Keratinocyte (primary cell): ENCODE data around the gene PFN4. TPM values are rescaled to one million over a fixed set of nuclear protein-coding genes. Genes with fewer than 3 reads are reported as not detected.
A peak's percentile ranks its signal among the peaks of the same experiment; 100 is the strongest.

Source experiments
- DNase-seq: peaks from one replicate; pipeline ENCODE4 v3.0.0-alpha.2; 2011; ENCODE audit warnings: low read depth, missing footprints, low spot score
- FAIRE-seq: peaks from 2 replicates; lab custom pipeline; 2011; peaks lifted over from hg19 to GRCh38; lab: Jason Lieb, UNC
- H2AFZ ChIP-seq: 2 replicates; pipeline ENCODE4 v1.6.0; 2012; ENCODE audit warnings: low read length, control low read depth, inconsistent platforms; ENCODE audit not compliant: control insufficient read depth
- H3K27ac ChIP-seq: 2 replicates; pipeline ENCODE4 v1.5.1; 2011; ENCODE audit warnings: low read length; ENCODE audit not compliant: control insufficient read depth, insufficient read depth
- H3K27me3 ChIP-seq: 3 replicates; pipeline ENCODE4 v1.6.0; 2011; ENCODE audit warnings: low read length; ENCODE audit not compliant: control insufficient read depth, insufficient read depth; ENCODE audit errors: extremely low read depth
- H3K36me3 ChIP-seq, 2 experiments: 2 replicates in 1 of 2; 3 replicates in 1 of 2; pipeline ENCODE4 v1.5.1; 2011; ENCODE audit warnings: low read length in 2 of 2, mild to moderate bottlenecking in 1 of 2; ENCODE audit not compliant: control insufficient read depth in 2 of 2, insufficient read depth in 2 of 2; ENCODE audit errors: extremely low read depth in 1 of 2
- H3K4me1 ChIP-seq: 3 replicates; pipeline ENCODE4 v1.5.1; 2011; ENCODE audit warnings: low read length; ENCODE audit not compliant: control insufficient read depth, insufficient read depth; ENCODE audit errors: extremely low read depth
- H3K4me2 ChIP-seq: 3 replicates; pipeline ENCODE4 v1.6.0; 2011; ENCODE audit warnings: low read depth, low read length; ENCODE audit not compliant: control insufficient read depth, insufficient read depth; ENCODE audit errors: extremely low read depth
- H3K4me3 ChIP-seq, 3 experiments: fragments of 200-600 bp in 1 of 3; sonication (generic) in 1 of 3; 2 replicates in 2 of 3; 3 replicates in 1 of 3; pipeline ENCODE4 v1.5.1; 2011 to 2016; ENCODE audit warnings: low read length in 3 of 3, mild to moderate bottlenecking in 3 of 3, control low read depth in 2 of 3, inconsistent platforms in 1 of 3, low read depth in 1 of 3, mixed read lengths in 1 of 3, mixed run types in 1 of 3, moderate library complexity in 1 of 3; ENCODE audit not compliant: control insufficient read depth in 2 of 3, insufficient read depth in 2 of 3; ENCODE audit errors: extremely low read depth in 1 of 3
- H3K79me2 ChIP-seq: 2 replicates; pipeline ENCODE4 v1.6.0; 2012; ENCODE audit warnings: low read length; ENCODE audit not compliant: control insufficient read depth, insufficient read depth
- H3K9ac ChIP-seq: 3 replicates; pipeline ENCODE4 v1.6.0; 2011; ENCODE audit warnings: low read length; ENCODE audit not compliant: control insufficient read depth, insufficient read depth; ENCODE audit errors: extremely low read depth
- H3K9me1 ChIP-seq: 3 replicates; pipeline ENCODE4 v1.6.0; 2011; ENCODE audit warnings: low read length; ENCODE audit not compliant: control insufficient read depth, insufficient read depth; ENCODE audit errors: extremely low read depth
- H3K9me3 ChIP-seq: 2 replicates; pipeline ENCODE4 v1.5.1; 2012; ENCODE audit warnings: low read depth, low read length; ENCODE audit not compliant: control insufficient read depth
- H4K20me1 ChIP-seq: 3 replicates; pipeline ENCODE4 v1.6.0; 2011; ENCODE audit warnings: low read length; ENCODE audit not compliant: control insufficient read depth, insufficient read depth; ENCODE audit errors: extremely low read depth
- EZH2 ChIP-seq: IDR thresholded peaks from one replicate; pipeline ENCODE4 v1.6.1; 2012; ENCODE audit warnings: inconsistent platforms, mild to moderate bottlenecking, low read length, moderate library complexity
- dilution Hi-C: fragments of 300-500 bp; cut with MboI; formaldehyde crosslinking; loops from one replicate; pipeline ENCODE4 v1.7.0; 2020; ENCODE audit warnings: low sequenced_read_pairs; ENCODE audit not compliant: extremely low pct_ligation_motif_present
- polyA plus RNA-seq, 5 experiments: library from polyadenylated mRNA; depleted of rRNA in 3 of 5; stranded (reverse) in 3 of 5; stranded (forward) in 1 of 5; unstranded in 1 of 5; fragments of >200 nt; gene quantifications; 1 replicate in 1 of 5; 2 replicates in 3 of 5; 3 replicates in 1 of 5; pipeline versions ENCODE4 v1.2.1 to v1.2.3, GENCODE V29; 2011 to 2012; ENCODE audit warnings: missing spikeins in 2 of 5, low read depth in 1 of 5, low replicate concordance in 1 of 5
- TF ChIP-seq, protein P1 (sequence below), 3 experiments: IDR thresholded peaks in 1 of 3; conservative IDR thresholded peaks in 1 of 3; optimal IDR thresholded peaks in 1 of 3; 2 replicates in 2 of 3; 3 replicates in 1 of 3; pipeline versions ENCODE3 to v1.5.1; 2011; ENCODE audit warnings: low read length in 3 of 3, mild to moderate bottlenecking in 3 of 3, moderate library complexity in 2 of 3, control low read depth in 1 of 3, inconsistent platforms in 1 of 3; ENCODE audit not compliant: insufficient read depth in 2 of 3; ENCODE audit errors: extremely low read depth in 1 of 3

The PFN4 gene
- polyA plus RNA-seq, 1 donor (not counting 4 experiments of a cell fraction or from before 2014, with no cell fraction given), result 0.16 TPM

DNA sequence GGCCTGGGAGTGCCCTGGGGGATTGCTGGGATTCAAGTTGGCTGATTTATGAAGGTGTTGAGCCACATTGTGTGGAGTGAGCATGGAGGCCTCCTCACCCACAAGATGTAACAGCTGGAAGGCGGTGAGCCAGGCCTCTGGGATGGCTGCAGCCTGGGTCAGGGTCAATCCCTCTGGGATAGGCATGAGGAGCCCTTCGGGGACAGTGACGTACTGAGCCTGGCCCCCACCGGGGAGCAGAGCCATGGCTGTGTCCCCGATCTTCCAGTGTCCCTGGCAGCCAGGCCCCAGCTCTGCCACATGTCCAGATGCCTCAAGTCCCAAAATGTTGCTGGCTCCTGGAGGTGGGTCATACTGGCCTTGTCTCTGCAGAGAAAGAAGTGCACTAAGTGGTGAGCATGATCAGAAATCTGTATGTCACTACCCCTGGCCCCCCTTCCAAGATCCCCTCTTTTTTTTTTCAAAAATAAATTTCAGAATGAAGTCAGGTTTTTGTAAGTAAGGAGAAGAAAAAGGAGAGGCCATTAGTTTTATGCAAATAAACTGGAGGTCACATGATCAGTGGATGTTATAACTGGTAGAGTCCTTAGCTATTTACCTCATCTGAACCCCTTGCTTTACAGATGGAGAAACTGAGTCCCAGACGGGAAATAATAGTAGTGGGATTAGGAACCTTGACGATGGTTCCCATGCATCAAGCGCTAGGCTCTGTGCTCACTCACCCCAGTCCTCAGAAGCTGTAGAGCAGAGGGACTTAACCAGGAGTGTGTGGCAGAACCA is 40.2 kb downstream of the PFN4 start:
- TF ChIP-seq EZH2, result no peak
- TF ChIP-seq, protein P1, sequence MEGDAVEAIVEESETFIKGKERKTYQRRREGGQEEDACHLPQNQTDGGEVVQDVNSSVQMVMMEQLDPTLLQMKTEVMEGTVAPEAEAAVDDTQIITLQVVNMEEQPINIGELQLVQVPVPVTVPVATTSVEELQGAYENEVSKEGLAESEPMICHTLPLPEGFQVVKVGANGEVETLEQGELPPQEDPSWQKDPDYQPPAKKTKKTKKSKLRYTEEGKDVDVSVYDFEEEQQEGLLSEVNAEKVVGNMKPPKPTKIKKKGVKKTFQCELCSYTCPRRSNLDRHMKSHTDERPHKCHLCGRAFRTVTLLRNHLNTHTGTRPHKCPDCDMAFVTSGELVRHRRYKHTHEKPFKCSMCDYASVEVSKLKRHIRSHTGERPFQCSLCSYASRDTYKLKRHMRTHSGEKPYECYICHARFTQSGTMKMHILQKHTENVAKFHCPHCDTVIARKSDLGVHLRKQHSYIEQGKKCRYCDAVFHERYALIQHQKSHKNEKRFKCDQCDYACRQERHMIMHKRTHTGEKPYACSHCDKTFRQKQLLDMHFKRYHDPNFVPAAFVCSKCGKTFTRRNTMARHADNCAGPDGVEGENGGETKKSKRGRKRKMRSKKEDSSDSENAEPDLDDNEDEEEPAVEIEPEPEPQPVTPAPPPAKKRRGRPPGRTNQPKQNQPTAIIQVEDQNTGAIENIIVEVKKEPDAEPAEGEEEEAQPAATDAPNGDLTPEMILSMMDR (optimal IDR thresholded peaks at IDR 0.05 in 1 of 3, IDR thresholded peaks at IDR 0.05 in 1 of 3, conservative IDR thresholded peaks at IDR 0.05 in 1 of 3; ENCODE audit: extremely low read depth in 1 of 3, insufficient read depth in 2 of 3, low read length in 3 of 3), result no peak

DNA sequence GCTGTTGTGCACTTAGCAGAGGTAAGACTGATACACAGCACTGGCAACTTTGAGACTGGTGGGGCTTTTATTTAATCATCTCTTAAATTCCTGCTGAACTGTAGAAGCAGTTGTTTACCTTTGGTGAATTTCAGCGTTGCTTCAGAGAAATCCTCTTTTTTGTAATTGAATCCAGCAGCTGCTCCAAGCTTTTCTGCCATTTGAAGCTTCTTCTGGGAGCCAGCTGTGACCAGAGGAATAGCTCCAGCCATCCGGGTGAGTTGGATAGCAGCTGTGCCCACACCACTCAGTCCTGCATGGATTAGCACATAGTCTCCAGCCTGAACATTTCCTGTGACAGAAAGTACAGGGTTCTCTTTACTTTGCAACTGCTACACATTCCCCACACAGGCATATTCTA is 42.4 kb downstream of the PFN4 start:
- Histone ChIP-seq H3K27ac (no peak overlapping the region), H3K9me1 (no peaks in the 10 kb centered on the region), H3K4me3 (no peak overlapping the region), H2AFZ (no peak overlapping the region), H4K20me1 (no peaks in the 10 kb centered on the region), H3K4me2 (no peak overlapping the region), H3K9ac (no peak overlapping the region), H3K27me3 (no peaks in the 10 kb centered on the region), H3K36me3 (peaks cover 5 to 17% of the 10 kb centered on the region in 2 experiments), H3K9me3 (no peaks in the 10 kb centered on the region), H3K79me2 (peaks cover under 1% of the 10 kb centered on the region), H3K4me1 (peaks cover 18% of the 10 kb centered on the region)
- FAIRE-seq, result no peak
- TF ChIP-seq, protein P1 (optimal IDR thresholded peaks at IDR 0.05 in 1 of 3, IDR thresholded peaks at IDR 0.05 in 1 of 3, conservative IDR thresholded peaks at IDR 0.05 in 1 of 3; ENCODE audit: extremely low read depth in 1 of 3, insufficient read depth in 2 of 3, low read length in 3 of 3), result no peak
- TF ChIP-seq EZH2, result no peak
- DNase-seq, result no peak
- dilution Hi-C loops, result no loop called here

More for the DNA sequence above, 40.2 kb downstream of the PFN4 start:
- Histone ChIP-seq H3K9me1 (no peaks in the 10 kb centered on the region), H2AFZ (peak overlapping the region; percentile 45), H3K27me3 (no peaks in the 10 kb centered on the region), H3K9ac (peak overlapping the region; percentile 86), H3K4me2 (peak overlapping the region; percentile 99), H3K4me3 (peak overlapping the region; percentile 63 to 80 (median 70)), H4K20me1 (no peaks in the 10 kb centered on the region), H3K27ac (peak overlapping the region; percentile 82), H3K36me3 (peaks cover 5 to 17% of the 10 kb centered on the region in 2 experiments), H3K9me3 (no peaks in the 10 kb centered on the region), H3K4me1 (peaks cover 12% of the 10 kb centered on the region), H3K79me2 (no peaks in the 10 kb centered on the region)
- FAIRE-seq (no peak), DNase-seq (no peak)
- dilution Hi-C loops, result no loop called here
